ENCODE measurements around the gene DNAH11. TPM values are rescaled to one million over a fixed set of nuclear protein-coding genes. Genes with fewer than 3 reads are reported as not detected.

DNAH11 gene
- total and polyA plus RNA-seq, 2 of the 8 experiments (the other 6 are each of a cell fraction or from before 2014, with no cell fraction given): 1.8 to 4.9 TPM

DNA sequence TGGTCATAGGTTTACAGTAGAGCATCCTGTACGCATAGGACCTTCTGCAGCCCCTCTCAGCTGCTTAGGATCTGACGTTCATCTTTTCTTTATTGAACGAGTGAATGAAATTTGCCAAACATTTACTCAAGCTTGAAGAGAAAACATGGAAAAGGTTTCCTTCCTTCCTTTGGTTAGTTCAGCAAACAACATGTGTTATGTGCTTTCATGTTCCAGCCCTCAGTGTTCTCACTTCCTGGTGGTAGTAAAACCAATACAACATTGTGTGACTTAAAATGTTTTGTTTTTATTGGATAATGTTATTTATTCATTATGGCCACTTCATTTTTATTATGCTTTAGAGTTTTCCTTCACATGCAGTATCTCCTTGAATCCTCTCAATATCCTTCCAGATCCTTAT lies 404.2 kb downstream of the DNAH11 start:
- H3K18ac ChIP-seq (ENCODE audit: extremely low read depth, low read length): no peak overlapping the region
- H2BK12ac ChIP-seq (ENCODE audit: low read depth, low read length): peak overlapping the region; percentile 81; the same call in 1 of the 2 replicates
- WGBS, 2 experiments (ENCODE audit: extremely low coverage in 1 of 2, insufficient coverage in 1 of 2, insufficient read length in 1 of 2, insufficient replicate concordance in 2 of 2, low coverage in 1 of 2, low lambda C conversion rate in 2 of 2, missing lambda C conversion rate in 1 of 2): 84% methylated on average over 3 of the region's 3 CpGs; no CpG with 5 or more reads in 1 of the 2 experiments
- H3K4me1 ChIP-seq (replicated peaks in 1 of 4; ENCODE audit: control insufficient read depth in 3 of 4, insufficient read depth in 4 of 4, low read length in 3 of 4): peaks cover 2 to 15% (median 9%) of the 10 kb centered on the region in 4 experiments; a peak in 5 of 7 replicates
- peaks cover 9 to 10% of the 10 kb centered on the region in 2 experiments for H4K20me1 ChIP-seq (replicated peaks in 1 of 2; ENCODE audit: control insufficient read depth in 1 of 2, insufficient read depth in 2 of 2, low read length in 2 of 2)
- H3K4ac ChIP-seq (replicated peaks; ENCODE audit: insufficient read length, low read depth, low read length): no peak overlapping the region
- H4K5ac ChIP-seq (ENCODE audit: insufficient read length, low read depth, low read length): no peak overlapping the region
- H3K27me3 ChIP-seq (replicated peaks in 1 of 4; ENCODE audit: control insufficient read depth in 3 of 4, extremely low read depth in 1 of 4, insufficient read depth in 3 of 4, low read length in 3 of 4): no peaks in the 10 kb centered on the region
- TF ChIP-seq RFX5 (IDR thresholded peaks at IDR 0.05; ENCODE audit: borderline replicate concordance, low read depth, low read length) (no peak), POLR2A (IDR thresholded peaks at IDR 0.05; ENCODE audit: control extremely low read depth in 1 of 2, low read depth in 2 of 2, low read length in 2 of 2) (no peak)
- no peak overlapping the region for H4K8ac ChIP-seq (ENCODE audit: extremely low read depth, insufficient read depth, low read length)
- CTCF ChIA-PET (ENCODE audit: partially characterized antibody): interaction anchor here (0.6 kb wide), 1 partner anchor 38 kb away, joined by 4 read pairs; no protein-coding TSS in a partner anchor
- H2AFZ ChIP-seq (ENCODE audit: low read length): no peak overlapping the region
- H3K79me1 ChIP-seq (ENCODE audit: low read depth, low read length): peaks cover 8% of the 10 kb centered on the region
- no peak overlapping the region for H3K9ac ChIP-seq (replicated peaks in 1 of 4; ENCODE audit: extremely low read depth in 1 of 4, low read depth in 3 of 4, low read length in 3 of 4)
- no peak overlapping the region for H4K91ac ChIP-seq (replicated peaks; ENCODE audit: insufficient read length, low read length)
- no peak overlapping the region for H2AK5ac ChIP-seq (ENCODE audit: low read depth, low read length)
- DNase-seq (ENCODE audit: low read depth in 1 of 2, low spot score in 2 of 2) (no peak), FAIRE-seq (no peak)
- no peaks in the 10 kb centered on the region for H3K9me3 ChIP-seq (ENCODE audit: insufficient read depth in 2 of 2, low read depth in 1 of 2, low read length in 1 of 2)
- peaks cover 0 to 7% (median 0%) of the 10 kb centered on the region in 4 experiments; a peak in 1 of 8 replicates for H3K36me3 ChIP-seq (ENCODE audit: control insufficient read depth in 2 of 4, insufficient read depth in 4 of 4, low read length in 3 of 4)
- H2BK5ac ChIP-seq (ENCODE audit: low read depth, low read length): no peak overlapping the region
- no peak overlapping the region for H2BK20ac ChIP-seq (ENCODE audit: low read length)
- no peak overlapping the region for H3K4me3 ChIP-seq (ENCODE audit: extremely low read depth in 1 of 4, insufficient read depth in 2 of 4, low read depth in 3 of 4, low read length in 4 of 4)
- no peak overlapping the region for H2BK120ac ChIP-seq (replicated peaks; ENCODE audit: low read depth, low read length)
- H3K14ac ChIP-seq (ENCODE audit: insufficient read length): no peak overlapping the region
- H3K4me2 ChIP-seq (ENCODE audit: insufficient read depth in 1 of 2, low read depth in 2 of 2, low read length in 2 of 2): no peak overlapping the region
- no peak overlapping the region for H3K27ac ChIP-seq (ENCODE audit: low read depth, low read length)
- H3K56ac ChIP-seq (replicated peaks; ENCODE audit: insufficient read length, low read depth, low read length): no peak overlapping the region
- peaks cover 8 to 30% of the 10 kb centered on the region in 2 experiments for H3K79me2 ChIP-seq (ENCODE audit: control insufficient read depth in 1 of 2, insufficient read depth in 2 of 2, low read length in 2 of 2)
- H3K23me2 ChIP-seq (ENCODE audit: low read depth, low read length): peaks cover 4% of the 10 kb centered on the region; the same call in 1 of the 2 replicates
- POLR2A ChIA-PET (ENCODE audit: partially characterized antibody): interaction anchor here (2.3 kb wide), 1 partner anchor 33 kb away, joined by 9 read pairs; no protein-coding TSS in a partner anchor
- H3K23ac ChIP-seq (ENCODE audit: insufficient read length): no peak overlapping the region
- H2BK15ac ChIP-seq (ENCODE audit: low read length): no peak overlapping the region
